Measurements from ENCODE around the gene NOC3L.

The NOC3L gene

DNA sequence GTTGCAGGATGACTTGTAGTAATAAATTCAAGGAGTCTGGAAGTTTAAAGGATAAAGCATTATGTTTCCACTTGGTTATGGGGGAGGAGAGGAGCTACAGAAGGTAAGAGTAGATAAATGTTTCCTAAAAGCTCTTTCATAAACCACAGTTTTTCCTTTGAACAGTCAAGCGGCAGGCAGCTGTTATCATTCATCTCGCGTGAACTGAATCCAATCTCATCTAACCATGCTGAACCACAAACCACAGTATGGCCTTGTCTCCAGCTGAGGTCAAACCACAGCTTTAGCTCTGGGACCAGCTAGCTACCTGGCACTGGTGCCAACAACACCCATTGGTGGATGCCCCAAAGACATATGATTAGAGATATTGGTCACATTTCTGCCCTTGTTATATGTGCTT lies 63.3 kb downstream of the NOC3L start:
- peak; percentile 4 for DNase-seq

DNA sequence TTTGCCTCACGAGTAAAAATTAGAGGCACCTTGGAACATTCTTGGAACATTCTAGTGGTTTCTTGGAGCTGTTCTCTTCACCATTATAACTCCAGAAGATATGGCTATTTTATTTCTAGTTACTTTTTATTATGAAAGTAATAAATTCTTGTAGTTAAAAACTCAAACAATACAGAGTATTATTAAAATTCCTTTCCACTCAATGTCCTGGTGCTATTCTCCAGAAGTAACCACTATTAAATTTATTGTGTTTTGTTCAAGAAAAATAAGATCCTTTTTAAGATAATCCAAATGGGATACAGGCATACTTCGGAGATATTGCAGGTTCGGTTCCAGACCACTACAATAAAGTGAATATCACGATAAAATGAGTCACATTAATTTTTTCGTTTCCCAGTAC lies 68.6 kb downstream of the NOC3L start:
- no peak for DNase-seq

- DNase-seq: no peak
Measured at GRCh38 chr10:94293354-94293753, 69.4 kb downstream of the NOC3L start.

DNA sequence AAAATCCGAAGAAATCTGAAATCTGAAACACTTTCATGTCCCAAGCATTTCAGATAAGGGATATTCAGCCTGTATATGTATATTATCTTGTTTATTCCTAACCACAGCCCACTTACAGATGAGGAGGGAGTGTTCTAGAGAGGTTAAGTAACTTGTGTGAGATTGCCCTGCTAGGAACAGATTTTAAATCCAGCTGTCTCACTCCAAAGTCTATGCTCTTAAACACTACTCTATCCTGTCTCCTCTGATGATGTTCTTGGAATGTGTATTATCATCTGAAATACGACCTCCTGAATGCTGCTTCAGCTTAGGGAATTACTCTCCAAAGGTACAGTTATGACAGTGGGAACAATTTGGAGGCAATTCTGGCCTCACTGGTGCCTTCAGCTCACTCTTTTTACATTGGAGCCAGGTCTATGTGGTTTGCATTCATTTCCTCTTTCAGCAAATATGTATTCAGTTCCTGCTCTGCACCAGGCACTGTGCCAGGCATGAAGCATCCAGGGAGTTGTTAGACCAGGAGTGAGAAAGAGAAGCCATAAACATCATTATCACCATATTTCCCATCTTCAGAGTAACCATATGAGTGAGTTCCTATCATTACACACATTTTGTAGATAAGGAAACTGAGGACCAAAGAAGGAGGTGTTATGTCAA lies 70.2 kb downstream of the NOC3L start:
- peak; percentile 34 for DNase-seq

DNA sequence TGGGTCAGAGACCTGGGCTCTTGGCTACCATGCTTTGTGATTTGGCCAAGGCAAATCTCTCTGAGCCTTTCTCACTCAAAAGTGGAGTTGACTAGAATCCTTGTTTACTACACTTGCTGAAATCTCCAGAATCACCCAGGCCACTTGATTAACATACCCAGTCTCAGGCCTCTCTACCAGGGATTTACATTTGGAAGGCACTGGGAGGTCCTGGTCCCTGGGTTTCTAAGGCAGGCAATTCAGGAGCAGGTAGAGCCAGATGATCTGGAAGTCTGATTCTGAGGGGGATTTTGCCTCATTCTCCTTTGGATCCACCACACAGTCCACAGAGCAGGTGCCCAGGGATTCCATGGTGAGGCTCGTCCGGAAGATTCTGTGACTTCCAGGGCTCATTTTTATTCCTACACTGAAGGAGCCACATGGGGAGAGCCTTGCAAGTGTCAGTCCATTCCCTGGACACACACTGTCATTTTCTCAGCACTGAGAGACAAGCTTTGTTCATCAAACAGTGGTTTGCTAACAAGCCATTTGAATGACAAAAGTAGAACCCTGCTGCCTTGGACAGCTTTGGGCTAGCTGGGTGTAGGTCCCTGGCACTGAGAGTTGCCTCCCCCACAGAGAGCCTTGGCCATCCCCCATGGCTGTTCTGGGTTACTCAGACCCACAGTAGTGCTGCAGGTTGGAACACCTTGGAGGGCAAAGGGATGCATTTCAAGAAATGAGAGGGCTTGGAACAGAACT lies 74.2 kb downstream of the NOC3L start:
- no peak for DNase-seq

- DNase-seq: no peak
Measured at GRCh38 chr10:94287336-94287735, 75.4 kb downstream of the NOC3L start.

GRCh38 chr10:94286901-94287300 lies 75.8 kb downstream of the NOC3L start:
- no peak for DNase-seq

GRCh38 chr10:94285271-94285670 lies 77.5 kb downstream of the NOC3L start:
- no peak for DNase-seq

Measured in DMS53 (cell line).